ENCODE measurements around the gene IL6R.

Gene IL6R

DNA sequence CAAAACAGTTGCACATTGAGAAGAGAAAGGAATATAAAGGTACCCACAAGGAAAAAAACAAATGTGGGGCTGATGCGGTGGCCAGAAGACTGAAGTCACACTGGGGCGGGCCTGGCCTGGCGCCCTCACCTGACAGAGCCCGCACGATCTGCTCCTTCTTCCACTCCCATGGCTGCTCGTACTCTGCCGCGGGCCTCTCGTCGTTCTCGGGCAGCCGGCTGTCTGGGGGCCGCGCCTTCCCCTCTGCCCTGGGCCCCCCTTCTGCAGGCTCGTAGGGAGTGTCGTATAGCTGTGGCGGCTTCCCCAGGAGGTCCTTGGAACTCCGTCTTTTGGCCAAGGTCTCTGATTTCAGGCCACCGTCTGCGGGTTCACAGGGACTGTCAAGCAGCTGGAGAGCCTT, 83.8 kb downstream of the IL6R start:
- no peak overlapping the region for H3K4me3 ChIP-seq (ENCODE audit: low read depth, low read length)
- DNase-seq (ENCODE audit: low read depth, low spot score), result no peak
- in situ Hi-C loops (cut with HindIII; ENCODE audit: low sequenced_read_pairs), result no loop called here
- TF ChIP-seq, protein P1, sequence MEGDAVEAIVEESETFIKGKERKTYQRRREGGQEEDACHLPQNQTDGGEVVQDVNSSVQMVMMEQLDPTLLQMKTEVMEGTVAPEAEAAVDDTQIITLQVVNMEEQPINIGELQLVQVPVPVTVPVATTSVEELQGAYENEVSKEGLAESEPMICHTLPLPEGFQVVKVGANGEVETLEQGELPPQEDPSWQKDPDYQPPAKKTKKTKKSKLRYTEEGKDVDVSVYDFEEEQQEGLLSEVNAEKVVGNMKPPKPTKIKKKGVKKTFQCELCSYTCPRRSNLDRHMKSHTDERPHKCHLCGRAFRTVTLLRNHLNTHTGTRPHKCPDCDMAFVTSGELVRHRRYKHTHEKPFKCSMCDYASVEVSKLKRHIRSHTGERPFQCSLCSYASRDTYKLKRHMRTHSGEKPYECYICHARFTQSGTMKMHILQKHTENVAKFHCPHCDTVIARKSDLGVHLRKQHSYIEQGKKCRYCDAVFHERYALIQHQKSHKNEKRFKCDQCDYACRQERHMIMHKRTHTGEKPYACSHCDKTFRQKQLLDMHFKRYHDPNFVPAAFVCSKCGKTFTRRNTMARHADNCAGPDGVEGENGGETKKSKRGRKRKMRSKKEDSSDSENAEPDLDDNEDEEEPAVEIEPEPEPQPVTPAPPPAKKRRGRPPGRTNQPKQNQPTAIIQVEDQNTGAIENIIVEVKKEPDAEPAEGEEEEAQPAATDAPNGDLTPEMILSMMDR (IDR thresholded peaks at IDR 0.05; ENCODE audit: low read depth, low read length), result no peak

DNA sequence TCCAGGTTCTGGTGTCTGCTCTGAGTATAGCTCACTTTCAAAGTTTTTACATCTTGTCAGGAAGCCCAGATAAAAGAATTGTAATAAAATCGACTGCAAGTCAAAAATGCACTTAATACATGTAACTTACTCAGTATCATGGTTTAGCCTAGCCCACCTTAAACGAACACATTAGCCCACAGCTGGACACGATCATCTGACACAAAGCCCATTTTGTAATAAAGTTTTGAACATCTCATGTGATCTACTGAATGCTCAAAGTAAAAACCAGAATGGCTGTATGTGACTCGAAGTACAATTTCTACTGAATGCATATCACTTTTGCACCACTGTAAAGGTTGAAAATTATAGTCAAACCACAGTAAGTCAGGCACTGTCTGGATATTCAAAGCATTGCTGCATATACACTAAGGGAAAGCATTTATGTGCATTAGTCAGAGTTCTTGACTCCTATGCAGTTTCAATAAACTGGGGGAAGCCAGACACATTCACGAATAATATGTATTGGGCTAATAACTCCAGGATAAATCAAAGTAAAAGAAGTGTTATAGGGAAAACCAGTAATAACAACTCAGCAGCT, 84.6 kb downstream of the IL6R start:
- H3K4me3 ChIP-seq (ENCODE audit: low read depth, low read length), result no peak overlapping the region
- in situ Hi-C loops (cut with HindIII; ENCODE audit: low sequenced_read_pairs), result no loop called here
- TF ChIP-seq, protein P1 (IDR thresholded peaks at IDR 0.05; ENCODE audit: low read depth, low read length), result no peak
- no peak for DNase-seq (ENCODE audit: low read depth, low spot score)

DNA sequence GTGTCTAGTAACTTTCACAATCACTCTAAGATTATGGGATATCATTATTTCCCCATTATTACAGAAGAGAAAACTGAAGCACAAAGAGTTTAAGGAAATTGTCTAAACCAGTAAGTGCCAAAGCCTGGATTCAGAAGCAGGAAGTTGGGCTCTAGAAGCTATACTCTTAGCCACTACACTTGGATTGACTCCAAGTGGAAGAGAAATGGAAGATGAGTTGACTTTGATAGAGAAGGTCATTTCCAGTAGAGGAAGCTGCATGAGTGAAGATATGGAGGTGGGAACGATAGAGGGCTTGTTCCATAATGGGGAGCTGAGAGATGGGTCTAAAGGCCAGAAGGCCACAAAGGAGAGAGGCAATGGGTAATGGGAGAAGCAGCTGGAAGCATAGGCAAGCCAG, 85.2 kb downstream of the IL6R start:
- in situ Hi-C loops (cut with HindIII; ENCODE audit: low sequenced_read_pairs), result no loop called here
- DNase-seq (ENCODE audit: low read depth, low spot score), result no peak
- no peak overlapping the region for H3K4me3 ChIP-seq (ENCODE audit: low read depth, low read length)
- TF ChIP-seq, protein P1 (IDR thresholded peaks at IDR 0.05; ENCODE audit: low read depth, low read length), result no peak

DNA sequence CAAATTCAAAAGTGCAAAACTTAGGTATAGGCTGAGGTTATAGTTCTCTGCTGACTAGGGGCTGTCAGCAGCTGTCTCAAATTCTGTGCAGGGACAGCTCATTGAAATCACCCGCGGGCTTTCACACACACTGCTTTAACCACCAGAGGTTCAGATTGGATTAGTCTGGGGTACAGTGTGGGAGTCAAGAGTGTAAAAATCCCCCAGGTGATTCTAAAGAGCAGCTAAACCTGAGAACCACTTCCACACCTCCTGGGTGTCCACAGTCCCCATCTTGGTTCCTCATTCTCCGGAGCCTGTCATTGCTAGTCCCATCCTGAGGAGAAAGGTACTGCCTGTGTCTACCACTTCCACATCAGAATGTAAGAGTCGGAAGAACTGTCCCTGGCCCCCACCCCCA, 87.0 kb downstream of the IL6R start:
- TF ChIP-seq, protein P1 (IDR thresholded peaks at IDR 0.05; ENCODE audit: low read depth, low read length), result no peak
- no peak overlapping the region for H3K4me3 ChIP-seq (ENCODE audit: low read depth, low read length)
- DNase-seq (ENCODE audit: low read depth, low spot score), result no peak
- in situ Hi-C loops (cut with HindIII; ENCODE audit: low sequenced_read_pairs), result no loop called here

DNA sequence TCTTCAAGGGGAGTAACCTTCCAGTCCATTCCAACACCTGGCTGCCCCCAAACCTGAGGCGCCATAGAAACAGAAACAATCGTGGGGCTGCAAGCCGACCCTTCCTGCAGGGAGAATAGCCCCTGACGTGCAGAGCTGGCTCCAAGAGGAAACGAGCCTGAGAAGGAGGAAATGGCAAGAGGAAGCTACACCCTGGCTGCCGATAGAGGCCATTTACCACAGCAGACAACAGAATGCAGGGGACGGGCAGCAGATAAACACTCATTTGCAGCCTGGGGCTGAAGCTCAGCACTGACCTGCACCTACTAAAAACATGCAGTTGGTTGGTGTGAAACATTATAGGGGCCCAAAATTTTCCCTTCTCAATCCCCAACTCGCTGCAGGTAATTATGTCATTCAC, 88.1 kb downstream of the IL6R start:
- TF ChIP-seq, protein P1 (IDR thresholded peaks at IDR 0.05; ENCODE audit: low read depth, low read length), result no peak
- in situ Hi-C loops (cut with HindIII; ENCODE audit: low sequenced_read_pairs), result no loop called here
- no peak for DNase-seq (ENCODE audit: low read depth, low spot score)
- no peak overlapping the region for H3K4me3 ChIP-seq (ENCODE audit: low read depth, low read length)

DNA sequence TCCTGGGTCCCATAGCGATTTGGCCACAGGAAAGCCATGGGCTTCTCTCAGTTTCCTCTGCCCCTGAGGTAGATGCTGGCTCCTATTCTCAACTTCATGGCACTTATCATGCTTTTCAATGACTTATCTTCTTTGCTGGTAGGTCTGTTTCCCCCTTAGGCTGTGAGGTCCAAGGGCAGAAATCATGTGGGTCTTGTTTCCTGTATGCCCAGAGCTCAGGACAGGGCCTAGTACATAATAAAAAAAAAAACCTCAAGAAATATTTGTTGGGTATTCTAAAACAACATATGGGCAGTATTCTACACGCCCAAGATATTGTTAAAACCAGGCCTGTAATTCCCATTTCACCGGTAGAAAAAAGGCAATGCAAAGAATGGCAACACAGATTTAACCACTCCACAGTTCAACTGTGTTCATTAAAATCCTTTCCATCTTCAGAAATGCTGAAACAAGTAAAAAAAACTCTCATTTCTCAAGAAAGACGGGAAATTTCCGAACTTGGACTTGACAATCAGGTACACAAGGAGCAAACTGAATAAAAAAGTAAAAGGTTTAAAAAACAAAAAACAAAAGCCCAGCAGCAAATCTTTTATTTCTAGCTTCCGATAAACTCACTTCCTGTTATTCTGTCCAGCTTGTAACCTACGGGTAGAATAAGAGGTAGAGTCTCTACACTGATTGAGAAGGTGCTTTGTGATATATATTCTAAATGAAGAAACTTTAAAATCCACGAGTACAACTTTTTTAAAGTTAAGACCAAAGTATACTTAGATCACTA, 90.5 kb downstream of the IL6R start:
- in situ Hi-C loops (cut with HindIII; ENCODE audit: low sequenced_read_pairs), result no loop called here
- TF ChIP-seq, protein P1 (IDR thresholded peaks at IDR 0.05; ENCODE audit: low read depth, low read length), result no peak
- H3K4me3 ChIP-seq (ENCODE audit: low read depth, low read length), result no peak overlapping the region
- DNase-seq (ENCODE audit: low read depth, low spot score), result no peak

Data from astrocyte of the spinal cord (primary cell).